ENCODE data around the gene ADGRA3. TPM values are rescaled to one million over a fixed set of nuclear protein-coding genes. Genes with fewer than 3 reads are reported as not detected.
"Not testable (repeated sequence)": the region's sequence is repeated elsewhere in the genome, so short reads cannot be mapped to it uniquely, and the experiment has no call there.

Gene ADGRA3
- total and polyA plus RNA-seq, 3 donors from 2014 or later: 22.9 to 41.7 (median 36.8) TPM

GRCh38 chr4:22477136-22477812, 38.6 kb downstream of the ADGRA3 start:
- Histone ChIP-seq H3K36me3 (ENCODE audit: low read depth, missing control alignments) (no peaks in the 10 kb centered on the region), H3K27ac (no peak overlapping the region), H3K4me1 (no peaks in the 10 kb centered on the region), H3K27me3 (no peaks in the 10 kb centered on the region), H3K4me3 (no peak overlapping the region), H3K9me3 (no peaks in the 10 kb centered on the region)
- no peak for DNase-seq
- intact Hi-C loops (cut with DNase I; ENCODE audit: low total_unique reads): no loop called here
- TF ChIP-seq CTCF (IDR thresholded peaks at IDR 0.05) (no peak), POLR2A (IDR thresholded peaks at IDR 0.05) (no peak)
- WGBS, 2 donors: 84 to 85% methylated on average over 8 of the region's 8 CpGs

- Histone ChIP-seq H3K27me3 (no peaks in the 10 kb centered on the region), H3K4me3 (no peak overlapping the region), H3K9me3 (no peaks in the 10 kb centered on the region), H3K4me1 (no peaks in the 10 kb centered on the region), H3K36me3 (ENCODE audit: low read depth, missing control alignments) (no peaks in the 10 kb centered on the region), H3K27ac (no peak overlapping the region)
- intact Hi-C loops (cut with DNase I; ENCODE audit: low total_unique reads): no loop called here
- TF ChIP-seq CTCF (IDR thresholded peaks at IDR 0.05) (no peak), POLR2A (IDR thresholded peaks at IDR 0.05) (no peak)
- DNase-seq: no peak
- 88 to 96% methylated on average over 7 of the region's 7 CpGs for WGBS, 2 donors
Measured at GRCh38 chr4:22476011-22476410, 39.9 kb downstream of the ADGRA3 start.

- H3K4me3 ChIP-seq; H3K27me3 ChIP-seq; H3K27ac ChIP-seq; DNase-seq; H3K9me3 ChIP-seq; H3K4me1 ChIP-seq; H3K36me3 ChIP-seq (ENCODE audit: low read depth, missing control alignments); intact Hi-C loops (cut with DNase I; ENCODE audit: low total_unique reads): not testable (repeated sequence)
- WGBS, 2 donors: 76 to 77% methylated on average over 16 of the region's 16 CpGs
Measured at GRCh38 chr4:22475311-22475646, 40.6 kb downstream of the ADGRA3 start.

- Histone ChIP-seq H3K27me3 (no peaks in the 10 kb centered on the region), H3K9me3 (no peaks in the 10 kb centered on the region), H3K36me3 (ENCODE audit: low read depth, missing control alignments) (no peaks in the 10 kb centered on the region), H3K4me1 (no peaks in the 10 kb centered on the region), H3K27ac (no peak overlapping the region), H3K4me3 (no peak overlapping the region)
- WGBS, 2 donors: 78 to 84% methylated on average over 5 of the region's 5 CpGs
- intact Hi-C loops (cut with DNase I; ENCODE audit: low total_unique reads): no loop called here
- DNase-seq: no peak
- TF ChIP-seq POLR2A (IDR thresholded peaks at IDR 0.05) (no peak), CTCF (IDR thresholded peaks at IDR 0.05) (no peak)
Measured at GRCh38 chr4:22474636-22475310, 41.1 kb downstream of the ADGRA3 start.

- 90% methylated on average over 4 of the region's 4 CpGs for WGBS, 2 donors
- no peak for DNase-seq
- no peak for TF ChIP-seq POLR2A (IDR thresholded peaks at IDR 0.05)
- TF ChIP-seq CTCF (IDR thresholded peaks at IDR 0.05): no peak
- Histone ChIP-seq H3K4me1 (no peaks in the 10 kb centered on the region), H3K36me3 (ENCODE audit: low read depth, missing control alignments) (no peaks in the 10 kb centered on the region), H3K27ac (no peak overlapping the region), H3K9me3 (no peaks in the 10 kb centered on the region), H3K27me3 (no peaks in the 10 kb centered on the region), H3K4me3 (no peak overlapping the region)
- intact Hi-C loops (cut with DNase I; ENCODE audit: low total_unique reads): no loop called here
Measured at GRCh38 chr4:22473268-22473667, 42.6 kb downstream of the ADGRA3 start.
